Activated CD8-positive, alpha-beta T cell treated with anti-CD3 and anti-CD28 coated beads, Interleukin-2, amount 10 ng/mL, durations not matched to agents 7 days and 5 days (primary cell): ENCODE measurements around the gene PPP1CA. TPM values are rescaled to one million over a fixed set of nuclear protein-coding genes. Genes with fewer than 3 reads are reported as not detected.
A peak's percentile ranks its signal among the peaks of the same experiment; 100 is the strongest.

Experiments used
- ATAC-seq: fragments of 150-1000 bp; cut with Tn5 transposase; one replicate; pipeline ENCODE4 v1.10.0; 2021; ENCODE audit warnings: moderate library complexity
- CTCF ChIA-PET: fragments of 350-600 bp; sonication (Branson Sonifier 250); formaldehyde crosslinking; loops from one replicate; lab custom pipeline; 2021; ENCODE audit warnings: antibody characterized with exemption; lab: Charles Lee
- POLR2A ChIA-PET: fragments of 350-600 bp; sonication (Branson Sonifier 250); formaldehyde crosslinking; loops from one replicate; lab custom pipeline; 2021; ENCODE audit warnings: antibody characterized with exemption; lab: Charles Lee
- DNase-seq: peaks from one replicate; pipeline ENCODE4 v3.0.0-alpha.2; 2020
- H3K27ac Mint-ChIP-seq: one replicate; pipeline ENCODE4 v1.8.0; 2021; ENCODE audit warnings: mild to moderate bottlenecking, mixed read lengths
- H3K27me3 Mint-ChIP-seq: one replicate; pipeline ENCODE4 v1.8.0; 2021; ENCODE audit warnings: low read depth, mixed read lengths
- H3K36me3 Mint-ChIP-seq: one replicate; pipeline ENCODE4 v1.8.0; 2021; ENCODE audit warnings: low read depth, mixed read lengths
- H3K4me1 Mint-ChIP-seq: one replicate; pipeline ENCODE4 v1.8.0; 2021; ENCODE audit warnings: low read depth, mixed read lengths
- H3K4me3 Mint-ChIP-seq: one replicate; pipeline ENCODE4 v1.8.0; 2021; ENCODE audit warnings: mild to moderate bottlenecking, mixed read lengths
- H3K9me3 Mint-ChIP-seq: one replicate; pipeline ENCODE4 v1.8.0; 2022; ENCODE audit warnings: mixed read lengths; ENCODE audit not compliant: insufficient read depth
- total RNA-seq, 2 experiments: library from RNA; stranded (reverse); gene quantifications; one replicate each; pipeline ENCODE4 v1.2.3, GENCODE V29; 2021

PPP1CA gene
- total RNA-seq, 2 experiments from 2014 or later: 429 to 434 TPM

DNA sequence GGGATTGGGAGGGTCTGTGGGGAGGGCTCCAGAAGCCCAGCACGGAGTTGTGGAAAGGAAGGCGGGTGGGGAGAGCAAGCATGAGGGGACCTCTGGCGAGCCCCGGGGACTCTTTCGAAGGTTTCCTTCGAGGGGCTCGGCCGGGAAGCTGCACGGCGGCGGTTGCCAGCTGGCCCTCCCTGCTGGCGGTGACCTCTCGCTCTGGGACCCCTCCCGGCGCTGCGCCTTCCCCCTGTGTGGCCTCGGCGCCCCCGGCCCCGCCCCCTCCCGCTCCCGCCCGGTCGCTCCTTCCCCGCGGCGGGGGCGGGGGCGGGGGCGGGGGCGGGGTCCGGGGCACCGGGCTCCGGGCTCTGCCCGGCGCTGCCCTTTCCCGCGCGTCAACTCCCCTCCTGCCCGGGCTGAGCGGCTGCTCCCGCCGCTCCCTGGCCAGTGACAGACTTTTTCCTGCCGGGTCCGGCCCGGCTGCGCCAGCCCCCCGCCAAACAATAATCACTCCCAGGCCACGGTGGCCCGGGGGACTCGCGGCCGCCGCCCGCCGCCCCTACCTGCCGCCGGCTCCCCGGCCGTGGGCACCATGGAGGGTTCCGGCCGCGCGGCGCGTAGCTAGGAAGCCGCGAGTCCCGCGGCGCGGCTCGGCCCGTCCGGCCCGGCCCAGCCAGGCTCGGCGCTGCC, 29.2 kb downstream of the PPP1CA start:
- Mint-ChIP-seq H3K9me3 (no peaks in the 10 kb centered on the region), H3K27ac (no peak overlapping the region), H3K36me3 (no peaks in the 10 kb centered on the region), H3K4me3 (no peak overlapping the region), H3K27me3 (peaks cover 61% of the 10 kb centered on the region), H3K4me1 (peaks cover 66% of the 10 kb centered on the region)
- no peak for DNase-seq
- ChIA-PET CTCF (interaction anchor here (6.0 to 31.4 kb wide), 3 partner anchors 11 to 26 kb away, joined by 61 to 998 read pairs (median 64); partner anchors contain the start of gene POLD4), POLR2A (interaction anchor here (2.3 kb wide), 1 partner anchor 19 kb away, joined by 9 read pairs; the partner anchor contains the start of gene POLD4)
- no peak for ATAC-seq

GRCh38 chr11:67371911-67372320, 29.7 kb downstream of the PPP1CA start:
- Mint-ChIP-seq H3K36me3 (no peaks in the 10 kb centered on the region), H3K27me3 (peaks cover 58% of the 10 kb centered on the region), H3K4me1 (peaks cover 66% of the 10 kb centered on the region), H3K27ac (no peak overlapping the region), H3K4me3 (peak overlapping the region; percentile 44), H3K9me3 (no peaks in the 10 kb centered on the region)
- no peak for DNase-seq
- POLR2A ChIA-PET: no interaction called here
- CTCF ChIA-PET: interaction anchor here (6.0 to 31.4 kb wide), 3 partner anchors 11 to 25 kb away, joined by 61 to 998 read pairs (median 64); partner anchors contain the start of gene POLD4
- ATAC-seq: no peak

GRCh38 chr11:67371189-67371910, 30.3 kb downstream of the PPP1CA start:
- POLR2A ChIA-PET: no interaction called here
- H3K9me3 Mint-ChIP-seq: no peaks in the 10 kb centered on the region
- peaks cover 54% of the 10 kb centered on the region for H3K27me3 Mint-ChIP-seq
- ATAC-seq (no peak), DNase-seq (no peak)
- no peaks in the 10 kb centered on the region for H3K36me3 Mint-ChIP-seq
- H3K4me3 Mint-ChIP-seq: peak overlapping the region; percentile 44
- CTCF ChIA-PET: interaction anchor here (0.9 to 31.4 kb wide), 7 partner anchors 12 to 112 kb away, joined by 3 to 998 read pairs (median 4); partner anchors contain the start of genes AIP and POLD4
- H3K4me1 Mint-ChIP-seq: peaks cover 66% of the 10 kb centered on the region
- H3K27ac Mint-ChIP-seq: no peak overlapping the region

DNA sequence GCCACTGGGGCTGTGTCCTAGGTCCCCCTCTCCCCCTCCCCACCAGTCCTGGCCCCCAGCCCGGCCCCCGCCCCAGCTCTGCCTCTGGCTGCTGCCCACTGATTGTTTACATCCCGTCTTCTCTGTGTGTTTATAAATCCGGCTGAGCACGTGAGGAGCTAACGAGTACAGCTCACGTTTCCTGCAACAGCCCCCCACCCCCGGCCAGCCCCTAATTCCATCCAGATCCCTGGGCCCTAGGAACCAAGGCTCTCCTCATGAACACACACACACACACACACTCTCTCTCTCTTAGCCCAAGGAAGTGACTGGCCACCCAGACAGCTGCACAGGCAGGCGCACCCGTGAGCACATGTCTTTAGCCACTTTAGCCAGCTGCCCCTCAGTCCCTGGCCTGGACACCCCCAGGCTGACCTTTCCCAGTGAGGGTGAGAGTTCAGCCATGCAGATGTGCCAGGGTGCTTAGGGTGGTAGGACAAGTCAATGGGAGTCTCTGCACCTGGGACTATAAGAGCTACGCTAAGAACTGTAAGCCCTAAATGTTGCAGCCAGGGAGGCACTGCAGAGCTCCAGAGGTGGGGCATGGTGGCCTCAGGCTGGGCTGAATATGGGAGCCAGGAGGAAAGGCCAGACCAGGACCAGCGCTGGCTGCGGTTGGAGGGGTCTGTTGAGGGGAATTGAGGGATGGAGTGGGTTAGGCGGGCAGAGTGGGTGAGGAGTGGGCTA, 31.1 kb downstream of the PPP1CA start:
- CTCF ChIA-PET: interaction anchor here (0.9 to 31.4 kb wide), 7 partner anchors 13 to 112 kb away, joined by 3 to 998 read pairs (median 4); partner anchors contain the start of genes AIP and POLD4
- H3K27me3 Mint-ChIP-seq: peaks cover 55% of the 10 kb centered on the region
- peaks cover 59% of the 10 kb centered on the region for H3K4me1 Mint-ChIP-seq

GRCh38 chr11:67369801-67370284, 31.8 kb downstream of the PPP1CA start:
- ChIA-PET CTCF (interaction anchor here (1.1 to 31.4 kb wide), 5 partner anchors 12 to 113 kb away, joined by 3 to 998 read pairs (median 61); partner anchors contain the start of genes AIP and POLD4), POLR2A (interaction anchor here (1.9 kb wide), 1 partner anchor 16 kb away, joined by 8 read pairs; the partner anchor contains the start of gene POLD4)
- Mint-ChIP-seq H3K9me3 (no peaks in the 10 kb centered on the region), H3K4me1 (peaks cover 58% of the 10 kb centered on the region), H3K27me3 (peaks cover 55% of the 10 kb centered on the region), H3K27ac (no peak overlapping the region), H3K36me3 (no peaks in the 10 kb centered on the region), H3K4me3 (no peak overlapping the region)
- no peak for ATAC-seq
- no peak for DNase-seq

More for the DNA sequence above, 31.1 kb downstream of the PPP1CA start:
- no peak for DNase-seq
- no peak for ATAC-seq
- no peak overlapping the region for H3K4me3 Mint-ChIP-seq
- H3K27ac Mint-ChIP-seq: no peak overlapping the region
- H3K9me3 Mint-ChIP-seq: no peaks in the 10 kb centered on the region
- H3K36me3 Mint-ChIP-seq: no peaks in the 10 kb centered on the region
- POLR2A ChIA-PET: interaction anchor here (1.9 kb wide), 1 partner anchor 17 kb away, joined by 8 read pairs; the partner anchor contains the start of gene POLD4

DNA sequence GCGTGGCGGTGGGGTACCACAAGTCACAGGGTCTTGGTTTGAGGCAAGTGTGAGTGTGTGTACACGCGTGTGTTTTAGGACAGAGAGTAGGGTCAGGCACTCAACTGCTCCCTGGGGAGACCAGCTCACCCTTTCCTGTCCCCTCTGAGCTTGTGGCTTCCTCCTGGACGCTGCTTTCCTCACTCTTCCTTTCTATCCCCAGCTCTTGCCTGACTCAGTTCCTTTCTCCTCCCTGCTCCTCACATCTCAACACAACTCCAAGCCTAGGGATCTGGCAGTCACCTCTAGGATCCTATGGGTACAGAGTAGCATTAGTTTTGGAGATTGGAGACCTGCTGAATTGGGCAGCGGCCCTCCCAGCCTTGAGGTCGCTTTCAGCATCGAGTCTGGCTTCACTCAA, 32.4 kb downstream of the PPP1CA start:
- no peak for ATAC-seq
- no peak for DNase-seq
- peaks cover 58% of the 10 kb centered on the region for H3K4me1 Mint-ChIP-seq
- H3K9me3 Mint-ChIP-seq: no peaks in the 10 kb centered on the region
- no peaks in the 10 kb centered on the region for H3K36me3 Mint-ChIP-seq
- peaks cover 49% of the 10 kb centered on the region for H3K27me3 Mint-ChIP-seq
- ChIA-PET POLR2A (interaction anchor here (1.9 kb wide), 1 partner anchor 16 kb away, joined by 8 read pairs; the partner anchor contains the start of gene POLD4), CTCF (interaction anchor here (1.1 to 31.4 kb wide), 4 partner anchors 12 to 114 kb away, joined by 3 to 998 read pairs (median 62); partner anchors contain the start of genes AIP and POLD4)
- no peak overlapping the region for H3K4me3 Mint-ChIP-seq
- no peak overlapping the region for H3K27ac Mint-ChIP-seq

GRCh38 chr11:67368621-67369020, 33.0 kb downstream of the PPP1CA start:
- ChIA-PET CTCF (interaction anchor here (1.1 to 31.4 kb wide), 4 partner anchors 11 to 114 kb away, joined by 3 to 998 read pairs (median 62); partner anchors contain the start of genes AIP and POLD4), POLR2A (interaction anchor here (1.9 kb wide), 1 partner anchor 15 kb away, joined by 8 read pairs; the partner anchor contains the start of gene POLD4)
- peak overlapping the region; percentile 22 for H3K27ac Mint-ChIP-seq
- no peaks in the 10 kb centered on the region for H3K9me3 Mint-ChIP-seq
- ATAC-seq: no peak
- no peaks in the 10 kb centered on the region for H3K36me3 Mint-ChIP-seq
- peak; percentile 46 for DNase-seq
- H3K27me3 Mint-ChIP-seq: peaks cover 47% of the 10 kb centered on the region
- no peak overlapping the region for H3K4me3 Mint-ChIP-seq
- H3K4me1 Mint-ChIP-seq: peaks cover 58% of the 10 kb centered on the region

- ATAC-seq (no peak), DNase-seq (no peak)
- H3K27me3 Mint-ChIP-seq: peaks cover 46% of the 10 kb centered on the region
- H3K4me1 Mint-ChIP-seq: peaks cover 59% of the 10 kb centered on the region
- no peak overlapping the region for H3K4me3 Mint-ChIP-seq
- H3K36me3 Mint-ChIP-seq: no peaks in the 10 kb centered on the region
- H3K27ac Mint-ChIP-seq: no peak overlapping the region
- ChIA-PET CTCF (interaction anchor here (31.4 kb wide), 1 partner anchor 10 kb away, joined by 998 read pairs; the partner anchor contains the start of gene POLD4), POLR2A (no interaction called here)
- H3K9me3 Mint-ChIP-seq: no peaks in the 10 kb centered on the region
Observed at GRCh38 chr11:67367761-67368227, 33.9 kb downstream of the PPP1CA start.

DNA sequence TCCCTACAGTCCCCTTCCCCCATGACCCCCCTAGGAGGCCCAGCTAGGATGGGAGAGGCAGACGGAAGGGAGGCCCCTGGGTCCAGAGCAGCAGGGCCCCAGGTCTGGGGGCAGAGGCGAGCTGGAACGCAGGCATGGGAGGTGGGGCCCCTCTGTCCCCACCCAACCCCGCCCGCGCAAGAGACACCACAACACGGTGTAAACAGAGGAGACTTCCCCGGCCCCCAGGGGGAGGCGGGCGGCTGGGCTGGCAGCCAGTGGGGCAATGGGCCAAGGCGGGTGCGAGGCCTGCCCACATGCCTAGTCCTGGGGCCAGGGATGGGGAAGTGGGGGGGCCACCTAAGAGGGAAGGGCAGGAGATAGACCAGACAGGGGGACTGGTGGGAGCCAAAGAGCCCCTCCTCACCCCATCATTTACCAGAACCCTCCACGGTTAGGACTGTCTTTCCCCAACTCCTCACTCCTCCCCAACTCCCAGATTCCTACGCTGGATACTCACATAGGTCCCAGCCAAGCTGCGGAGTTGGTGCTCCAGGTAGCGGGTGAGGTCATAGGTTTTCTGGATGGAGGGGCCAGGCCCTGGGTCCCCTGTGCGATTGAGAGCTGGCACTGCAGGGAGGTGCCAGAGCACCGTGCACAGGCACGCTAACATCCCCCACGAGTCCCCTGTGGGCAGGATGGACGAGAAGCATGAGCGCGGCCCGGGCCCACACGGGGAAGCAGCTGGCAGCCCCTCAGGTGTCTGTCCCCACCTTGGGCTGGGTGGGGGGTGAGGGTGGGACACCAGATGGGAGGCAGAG, 34.5 kb downstream of the PPP1CA start:
- Mint-ChIP-seq H3K27me3 (peaks cover 52% of the 10 kb centered on the region), H3K36me3 (no peaks in the 10 kb centered on the region), H3K4me3 (no peak overlapping the region), H3K4me1 (peaks cover 59% of the 10 kb centered on the region), H3K27ac (no peak overlapping the region), H3K9me3 (no peaks in the 10 kb centered on the region)
- CTCF ChIA-PET: interaction anchor here (31.4 kb wide), 1 partner anchor 10 kb away, joined by 998 read pairs; the partner anchor contains the start of gene POLD4
- DNase-seq (no peak), ATAC-seq (no peak)
- POLR2A ChIA-PET: no interaction called here

DNA sequence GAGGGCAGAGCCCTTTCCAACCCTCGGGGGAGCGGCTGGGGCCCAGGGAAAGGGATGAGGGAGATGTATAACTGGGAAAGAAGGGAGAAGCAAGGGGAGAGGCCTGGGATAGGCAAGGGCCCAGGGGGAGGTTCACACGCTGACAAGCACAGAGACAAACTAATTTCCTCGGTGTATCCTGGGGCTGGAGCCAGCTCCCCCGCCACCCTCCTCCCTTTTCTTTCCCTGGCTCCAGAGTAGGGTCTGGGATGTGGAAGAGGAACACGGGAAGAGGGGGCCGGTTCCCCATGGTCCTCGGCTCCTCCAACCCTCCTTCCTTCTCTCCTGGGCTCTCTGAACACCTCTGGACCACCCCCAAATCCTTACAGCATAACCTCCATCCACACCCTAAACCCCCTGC, 35.1 kb downstream of the PPP1CA start:
- Mint-ChIP-seq H3K27me3 (peaks cover 54% of the 10 kb centered on the region), H3K36me3 (no peaks in the 10 kb centered on the region), H3K27ac (no peak overlapping the region), H3K9me3 (no peaks in the 10 kb centered on the region), H3K4me3 (no peak overlapping the region), H3K4me1 (peaks cover 55% of the 10 kb centered on the region)
- POLR2A ChIA-PET: no interaction called here
- ATAC-seq (no peak), DNase-seq (no peak)
- CTCF ChIA-PET: interaction anchor here (18.4 kb wide), 1 partner anchor 16 kb away, joined by 998 read pairs; the partner anchor contains the start of genes CLCF1 and RAD9A
